CD14-positive monocyte (primary cell): ENCODE measurements around the gene CKAP4. TPM values are rescaled to one million over a fixed set of nuclear protein-coding genes. Genes with fewer than 3 reads are reported as not detected.

ENCODE experiments used
- DNase-seq, 3 donors: peaks; one replicate each; pipeline ENCODE4 v3.0.0-alpha.2; 2011 to 2022
- H2AFZ ChIP-seq: 2 replicates; pipeline ENCODE4 v1.6.0; 2012; ENCODE audit warnings: mild to moderate bottlenecking, low read depth, low read length, inconsistent platforms; ENCODE audit not compliant: insufficient read depth, poor library complexity, severe bottlenecking
- H3K27ac ChIP-seq, 2 donors: 1 replicate in 1 of 2; 2 replicates in 1 of 2; pipeline ENCODE4 v1.5.1; 2012 to 2013; ENCODE audit warnings: low read length in 2 of 2, control low read depth in 1 of 2, inconsistent platforms in 1 of 2, low read depth in 1 of 2, mild to moderate bottlenecking in 1 of 2
- H3K27me3 ChIP-seq, 2 donors: one replicate each; pipeline versions ENCODE4 v1.6.0 to v1.6.1; 2011 to 2013; ENCODE audit warnings: low read length in 2 of 2; ENCODE audit not compliant: control insufficient read depth in 2 of 2, insufficient read depth in 2 of 2
- H3K36me3 ChIP-seq, 2 donors: replicated peaks in 1 of 2; 1 replicate in 1 of 2; 2 replicates in 1 of 2; pipeline versions ENCODE4 v1.5.1 to v1.6.1; 2012 to 2013; ENCODE audit warnings: low read length in 2 of 2, control low read depth in 1 of 2, inconsistent platforms in 1 of 2, mild to moderate bottlenecking in 1 of 2; ENCODE audit not compliant: insufficient read depth in 2 of 2, control insufficient read depth in 1 of 2
- H3K4me1 ChIP-seq, 2 donors: 1 replicate in 1 of 2; 2 replicates in 1 of 2; pipeline versions ENCODE4 v1.5.1 to v1.6.1; 2012 to 2013; ENCODE audit warnings: low read length in 2 of 2, control low read depth in 1 of 2, inconsistent platforms in 1 of 2, mild to moderate bottlenecking in 1 of 2, moderate library complexity in 1 of 2; ENCODE audit not compliant: insufficient read depth in 2 of 2, control insufficient read depth in 1 of 2
- H3K4me2 ChIP-seq: replicated peaks from 2 replicates; pipeline ENCODE3; 2012; ENCODE audit warnings: low read length, moderate library complexity, mild to moderate bottlenecking; ENCODE audit not compliant: poor library complexity, severe bottlenecking; ENCODE audit errors: extremely low read depth
- H3K4me3 ChIP-seq, 3 experiments: fragments of 200-600 bp in 1 of 3; sonication (generic) in 1 of 3; replicated peaks in 1 of 3; 1 replicate in 2 of 3; 2 replicates in 1 of 3; pipeline ENCODE4 v1.5.1; 2011 to 2013; ENCODE audit warnings: low read length in 3 of 3, mild to moderate bottlenecking in 3 of 3, control low read depth in 2 of 3, low read depth in 2 of 3, inconsistent platforms in 1 of 3, moderate library complexity in 1 of 3
- H3K79me2 ChIP-seq: 2 replicates; pipeline ENCODE4 v1.6.0; 2012; ENCODE audit warnings: mild to moderate bottlenecking, control low read depth, inconsistent platforms, low read length, moderate library complexity; ENCODE audit not compliant: insufficient read depth
- H3K9ac ChIP-seq: 2 replicates; pipeline ENCODE4 v1.6.0; 2017; ENCODE audit warnings: low read length, mild to moderate bottlenecking; ENCODE audit not compliant: insufficient read depth, poor library complexity, severe bottlenecking
- H3K9me3 ChIP-seq, 2 donors: replicated peaks in 1 of 2; 1 replicate in 1 of 2; 2 replicates in 1 of 2; pipeline versions ENCODE4 v1.5.1 to v1.6.1; 2012 to 2013; ENCODE audit warnings: low read length in 2 of 2, control low read depth in 1 of 2; ENCODE audit not compliant: control insufficient read depth in 1 of 2, insufficient read depth in 1 of 2
- H4K20me1 ChIP-seq: 2 replicates; pipeline ENCODE4 v1.6.0; 2012; ENCODE audit warnings: mild to moderate bottlenecking, low read length, control low read depth, moderate library complexity; ENCODE audit not compliant: insufficient read depth
- H3K27ac Mint-ChIP-seq, 7 donors: one replicate each; pipeline ENCODE4 v1.8.0; 2020; ENCODE audit warnings: mild to moderate bottlenecking in 7 of 7, mixed read lengths in 7 of 7, moderate library complexity in 6 of 7, inconsistent platforms in 2 of 7
- H3K27me3 Mint-ChIP-seq, 3 donors: one replicate each; pipeline ENCODE4 v1.8.0; 2021 to 2022; ENCODE audit warnings: low read depth in 3 of 3, mild to moderate bottlenecking in 3 of 3, mixed read lengths in 3 of 3, moderate library complexity in 3 of 3, inconsistent platforms in 1 of 3
- H3K36me3 Mint-ChIP-seq, 2 donors: one replicate each; pipeline ENCODE4 v1.8.0; 2020; ENCODE audit warnings: mixed read lengths in 2 of 2, inconsistent platforms in 1 of 2, mild to moderate bottlenecking in 1 of 2
- H3K4me1 Mint-ChIP-seq: one replicate; pipeline ENCODE4 v1.8.0; 2020; ENCODE audit warnings: mild to moderate bottlenecking, mixed read lengths
- H3K4me3 Mint-ChIP-seq, 2 donors: one replicate each; pipeline ENCODE4 v1.8.0; 2020; ENCODE audit warnings: mild to moderate bottlenecking in 2 of 2, mixed read lengths in 2 of 2, moderate library complexity in 1 of 2
- H3K9me3 Mint-ChIP-seq, 7 donors: one replicate each; pipeline ENCODE4 v1.8.0; 2020 to 2022; ENCODE audit warnings: mixed read lengths in 7 of 7, mild to moderate bottlenecking in 6 of 7, moderate library complexity in 6 of 7, inconsistent platforms in 2 of 7
- CTCF ChIP-seq: fragments of 200-600 bp; IDR thresholded peaks from one replicate; pipeline ENCODE4 v1.8.0; 2022; ENCODE audit warnings: antibody characterized with exemption, mild to moderate bottlenecking
- whole genome bisulfite sequencing: methylation state at CpG from one replicate; pipeline ENCODE4 v1.1.5; 2013; ENCODE audit warnings: missing lambda C conversion rate; ENCODE audit not compliant: insufficient coverage; 5-methylcytosine and 5-hydroxymethylcytosine counted together
- intact Hi-C, 2 donors: fragments of 100-400 bp; cut with micrococcal nuclease; formaldehyde crosslinking; loops; one replicate each; pipeline versions ENCODE4 v1.15.0 to v1.15.1; 2023
- polyA plus RNA-seq, 3 donors: library from polyadenylated mRNA; depleted of rRNA in 1 of 3; unstranded in 2 of 3; stranded (reverse) in 1 of 3; fragments of 300-500 nt in 2 of 3; fragments of >200 nt in 1 of 3; fragmentation: Illumina TruSeq in 2 of 3; gene quantifications; 1 replicate in 2 of 3; 2 replicates in 1 of 3; pipeline ENCODE4 v1.2.3, GENCODE V29; 2012 to 2021

CKAP4 gene
- polyA plus RNA-seq, 3 donors: 46.9 to 59.4 (median 55.9) TPM

GRCh38 chr12:106217706-106218105 is 30.1 kb downstream of the CKAP4 start:
- H3K9me3 Mint-ChIP-seq: peaks cover 4 to 26% (median 19%) of the 10 kb centered on the region in 7 donors
- TF ChIP-seq CTCF: no peak
- no peak overlapping the region for H3K4me3 ChIP-seq
- H3K27me3 ChIP-seq: peaks cover 4 to 19% of the 10 kb centered on the region in 2 donors
- no peak overlapping the region for H3K4me3 Mint-ChIP-seq
- H3K27me3 Mint-ChIP-seq: peaks cover 29 to 48% (median 36%) of the 10 kb centered on the region in 3 donors
- no CpG with 5 or more reads among the region's 2 CpGs for WGBS
- H3K27ac ChIP-seq: no peak overlapping the region
- no peaks in the 10 kb centered on the region for H4K20me1 ChIP-seq
- H2AFZ ChIP-seq: no peak overlapping the region
- DNase-seq: no peak
- peaks cover 6% of the 10 kb centered on the region for H3K4me1 Mint-ChIP-seq
- no peak overlapping the region for H3K9ac ChIP-seq
- H3K79me2 ChIP-seq: no peaks in the 10 kb centered on the region
- H3K4me1 ChIP-seq: peaks cover 0 to 7% of the 10 kb centered on the region in 2 donors
- no peaks in the 10 kb centered on the region for H3K36me3 ChIP-seq
- intact Hi-C loops: no loop called here
- no peak overlapping the region for H3K27ac Mint-ChIP-seq
- no peak overlapping the region for H3K4me2 ChIP-seq
- H3K36me3 Mint-ChIP-seq: no peaks in the 10 kb centered on the region
- peaks cover 9 to 10% of the 10 kb centered on the region in 2 donors for H3K9me3 ChIP-seq

GRCh38 chr12:106214571-106214970 is 33.2 kb downstream of the CKAP4 start:
- Histone ChIP-seq H3K4me1 (no peaks in the 10 kb centered on the region), H3K27me3 (peaks cover 3 to 15% of the 10 kb centered on the region in 2 donors), H3K9me3 (peaks cover 9 to 10% of the 10 kb centered on the region in 2 donors), H3K4me2 (no peak overlapping the region), H3K79me2 (no peaks in the 10 kb centered on the region), H3K4me3 (no peak overlapping the region), H3K36me3 (no peaks in the 10 kb centered on the region), H3K27ac (no peak overlapping the region), H3K9ac (no peak overlapping the region), H2AFZ (no peak overlapping the region), H4K20me1 (no peaks in the 10 kb centered on the region)
- Mint-ChIP-seq H3K27me3 (peaks cover 38 to 60% (median 39%) of the 10 kb centered on the region in 3 donors), H3K4me1 (no peaks in the 10 kb centered on the region), H3K9me3 (peaks cover 4 to 30% (median 20%) of the 10 kb centered on the region in 7 donors), H3K4me3 (no peak overlapping the region), H3K27ac (no peak overlapping the region), H3K36me3 (no peaks in the 10 kb centered on the region)
- DNase-seq: no peak
- intact Hi-C loops: no loop called here
- 100% methylated on average over 1 of the region's 4 CpGs for WGBS
- TF ChIP-seq CTCF: no peak
